ENCODE results near the gene HAND1. TPM values are rescaled to one million over a fixed set of nuclear protein-coding genes. Genes with fewer than 3 reads are reported as not detected.
A peak's percentile ranks its signal among the peaks of the same experiment; 100 is the strongest.

The HAND1 gene
- total RNA-seq, 2 experiments from 2014 or later, result not detected

GRCh38 chr5:154472871-154473580 is 5.0 kb downstream of the HAND1 start:
- CTCF ChIA-PET, result interaction anchor here (1.0 to 1.3 kb wide), 2 partner anchors 9 to 10 kb away, joined by 3 to 5 read pairs; no protein-coding TSS in a partner anchor
- Mint-ChIP-seq H3K4me3 (no peak overlapping the region), H3K27ac (no peak overlapping the region), H3K9me3 (no peaks in the 10 kb centered on the region), H3K36me3 (ENCODE audit: low read depth) (peaks cover 2% of the 10 kb centered on the region), H3K4me1 (peaks cover 30% of the 10 kb centered on the region), H3K27me3 (peaks cover 80% of the 10 kb centered on the region)
- POLR2A ChIA-PET, result no interaction called here
- no peak for DNase-seq

DNA sequence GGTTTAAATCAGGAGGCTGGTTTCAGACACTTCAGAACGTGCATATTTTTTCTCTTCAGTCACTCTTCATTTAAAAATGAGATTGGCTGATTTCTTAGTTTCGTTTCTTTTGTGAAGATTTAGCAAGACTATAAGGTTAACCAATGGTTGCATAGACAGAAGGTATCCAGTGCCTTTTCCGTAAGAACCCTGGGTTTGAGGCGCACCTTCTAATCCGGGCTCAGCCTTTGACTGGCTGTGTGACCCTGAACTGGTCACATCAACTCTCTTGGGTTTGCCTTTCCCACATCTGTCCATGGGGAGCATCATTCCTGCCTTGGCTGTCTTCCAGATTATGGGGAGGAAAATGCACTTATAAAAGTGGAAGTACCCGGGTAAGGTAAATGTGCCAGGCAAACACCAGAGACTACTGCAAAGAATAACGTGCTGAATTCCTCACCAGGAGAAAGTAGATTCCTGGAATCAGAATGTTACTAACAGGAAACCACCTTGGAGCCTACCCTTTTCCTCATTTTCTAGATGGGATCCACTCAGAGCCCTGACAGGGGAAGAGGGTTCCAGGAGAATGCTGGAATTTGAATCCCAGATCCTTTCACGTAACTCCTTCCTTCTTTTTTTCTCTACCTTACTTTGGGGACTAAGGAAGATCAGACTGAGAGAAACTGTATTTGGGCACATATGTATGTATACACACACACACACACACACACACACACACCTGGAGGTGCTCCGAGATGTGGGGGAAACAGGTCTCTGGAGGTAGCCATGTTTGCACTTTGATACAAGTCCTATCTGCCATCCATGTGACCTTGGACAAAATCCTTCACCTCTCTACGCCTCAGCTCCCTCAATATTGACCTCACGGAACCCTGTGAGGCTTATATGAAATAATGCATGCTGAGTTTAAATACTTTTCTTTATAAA is 6.8 kb downstream of the HAND1 start:
- peaks cover 24% of the 10 kb centered on the region for H3K4me1 Mint-ChIP-seq
- no peak for DNase-seq
- H3K9me3 Mint-ChIP-seq, result no peaks in the 10 kb centered on the region
- peaks cover 2% of the 10 kb centered on the region for H3K36me3 Mint-ChIP-seq (ENCODE audit: low read depth)
- peaks cover 68% of the 10 kb centered on the region for H3K27me3 Mint-ChIP-seq
- ChIA-PET POLR2A (interaction anchor here (0.9 kb wide), 1 partner anchor 24 kb away, joined by 3 read pairs; no protein-coding TSS in a partner anchor), CTCF (interaction anchor here (1.0 to 1.8 kb wide), 2 partner anchors 9 to 16 kb away, joined by 3 read pairs; no protein-coding TSS in a partner anchor)
- no peak overlapping the region for H3K27ac Mint-ChIP-seq
- no peak overlapping the region for H3K4me3 Mint-ChIP-seq

DNA sequence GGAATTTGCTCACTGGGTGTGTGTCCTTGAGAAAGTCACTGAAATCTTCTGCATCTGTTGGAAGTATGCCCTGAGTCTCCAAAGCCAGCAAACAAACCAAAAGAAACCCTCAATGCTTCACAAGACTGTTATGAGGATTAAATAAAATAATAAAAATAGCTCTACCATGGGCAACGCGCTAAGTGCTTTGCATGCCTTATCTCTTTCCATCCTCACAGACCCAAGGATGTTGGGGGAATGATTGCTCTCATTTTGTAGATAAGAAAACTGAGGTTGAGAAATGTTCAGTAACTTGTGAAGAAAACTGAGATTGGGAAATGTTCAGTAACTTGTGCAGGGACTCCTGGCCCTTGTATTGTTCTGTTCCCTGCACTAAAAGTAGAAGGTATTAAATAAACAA is 7.9 kb downstream of the HAND1 start:
- no peak for DNase-seq
- Mint-ChIP-seq H3K36me3 (ENCODE audit: low read depth) (peaks cover 2% of the 10 kb centered on the region), H3K27ac (no peak overlapping the region), H3K27me3 (peaks cover 58% of the 10 kb centered on the region), H3K4me1 (peaks cover 17% of the 10 kb centered on the region), H3K9me3 (no peaks in the 10 kb centered on the region), H3K4me3 (no peak overlapping the region)
- ChIA-PET CTCF (interaction anchor here (1.0 to 1.8 kb wide), 3 partner anchors 8 to 21 kb away, joined by 3 read pairs; no protein-coding TSS in a partner anchor), POLR2A (interaction anchor here (0.9 kb wide), 1 partner anchor 23 kb away, joined by 3 read pairs; no protein-coding TSS in a partner anchor)

DNA sequence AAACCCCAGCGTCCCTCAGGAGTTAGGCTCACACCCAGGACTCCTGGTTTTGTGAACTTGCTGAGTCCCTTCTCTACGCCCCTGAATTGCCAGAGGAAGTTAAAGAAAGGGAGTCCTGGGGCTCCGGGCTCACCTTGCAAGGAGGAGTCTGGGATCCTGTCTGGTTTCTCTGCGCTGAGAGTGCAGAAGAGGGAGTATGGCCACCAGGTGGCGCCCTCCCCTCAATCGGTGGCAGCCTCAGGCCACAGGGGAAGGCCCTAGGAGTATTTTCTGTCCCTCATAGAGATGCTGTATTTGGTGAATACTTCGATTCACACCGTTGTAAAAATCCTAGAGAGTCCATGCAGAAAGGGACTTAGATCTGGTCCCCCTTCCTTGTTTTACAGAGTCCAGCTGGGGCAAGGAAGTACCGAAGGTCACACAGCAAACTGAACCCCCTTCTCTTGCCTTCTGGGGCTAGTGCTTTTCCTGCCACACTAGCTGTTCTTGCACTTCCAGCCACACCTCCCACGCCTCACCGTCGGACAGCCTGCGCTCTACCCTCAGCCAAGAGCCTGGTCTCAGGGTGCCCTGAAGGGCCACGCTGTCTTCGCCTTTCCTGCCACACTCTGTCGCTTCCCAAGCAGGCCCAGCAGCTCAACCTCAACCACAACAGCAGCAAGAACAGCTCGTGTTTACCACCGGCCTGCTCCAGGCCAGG is 10.2 kb downstream of the HAND1 start:
- ChIA-PET CTCF (interaction anchor here (0.7 to 3.4 kb wide), 16 partner anchors 8 to 493 kb away, joined by 3 to 16 read pairs (median 3); no protein-coding TSS in a partner anchor), POLR2A (interaction anchor here (0.6 kb wide), 1 partner anchor 22 kb away, joined by 3 read pairs; the partner anchor contains the start of gene SAP30L)
- no peaks in the 10 kb centered on the region for H3K36me3 Mint-ChIP-seq (ENCODE audit: low read depth)
- peak; percentile 77 for DNase-seq
- no peaks in the 10 kb centered on the region for H3K4me1 Mint-ChIP-seq
- no peak overlapping the region for H3K4me3 Mint-ChIP-seq
- peaks cover 35% of the 10 kb centered on the region for H3K27me3 Mint-ChIP-seq
- H3K9me3 Mint-ChIP-seq, result no peaks in the 10 kb centered on the region
- H3K27ac Mint-ChIP-seq, result no peak overlapping the region

DNA sequence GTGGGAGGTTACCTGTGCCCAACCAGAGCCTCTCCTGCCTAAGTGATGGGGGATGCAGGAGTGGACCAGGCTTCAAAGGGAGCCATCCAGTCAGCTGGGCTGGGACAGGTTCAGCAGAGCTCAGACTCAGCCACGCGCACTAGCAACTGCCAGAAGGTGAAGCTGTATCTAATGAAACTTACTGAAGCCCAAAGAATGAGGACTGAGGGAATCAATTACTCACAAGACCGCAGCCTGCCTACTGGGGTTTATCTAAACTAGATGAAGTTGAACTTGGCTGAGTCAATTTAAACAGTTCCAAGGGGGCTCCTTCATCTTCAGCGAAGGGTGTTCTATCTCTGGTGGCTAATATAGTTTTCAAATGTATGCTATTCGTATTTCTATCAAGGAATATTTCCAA is 11.4 kb downstream of the HAND1 start:
- Mint-ChIP-seq H3K27ac (no peak overlapping the region), H3K9me3 (no peaks in the 10 kb centered on the region), H3K27me3 (peaks cover 25% of the 10 kb centered on the region), H3K36me3 (ENCODE audit: low read depth) (no peaks in the 10 kb centered on the region), H3K4me3 (no peak overlapping the region), H3K4me1 (no peaks in the 10 kb centered on the region)
- ChIA-PET CTCF (interaction anchor here (1.1 to 3.4 kb wide), 9 partner anchors 8 to 394 kb away, joined by 3 to 16 read pairs (median 4); no protein-coding TSS in a partner anchor), POLR2A (no interaction called here)
- no peak for DNase-seq

DNA sequence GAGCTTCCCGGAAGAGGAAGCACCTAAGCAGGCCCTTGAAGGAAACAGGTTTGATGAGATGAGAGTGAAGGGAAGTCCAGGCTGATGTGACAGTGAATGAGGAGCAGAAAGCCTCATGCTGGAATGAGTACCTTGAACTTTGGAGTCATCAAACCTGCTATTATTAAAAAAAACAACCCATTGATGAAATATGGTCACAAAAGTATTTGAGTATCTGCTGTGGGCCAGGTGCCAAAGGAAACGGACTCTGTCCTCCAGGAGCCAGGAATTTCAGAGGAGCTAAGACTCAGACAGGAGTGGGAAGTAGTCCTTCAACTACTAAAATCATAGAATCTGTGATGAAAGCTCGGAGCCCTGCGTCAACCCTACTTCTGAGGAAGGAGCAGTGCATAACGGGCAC is 11.9 kb downstream of the HAND1 start:
- no peak for DNase-seq
- no peaks in the 10 kb centered on the region for H3K36me3 Mint-ChIP-seq (ENCODE audit: low read depth)
- H3K4me1 Mint-ChIP-seq, result no peaks in the 10 kb centered on the region
- ChIA-PET CTCF (interaction anchor here (1.1 to 3.4 kb wide), 7 partner anchors 7 to 394 kb away, joined by 3 to 16 read pairs (median 4); no protein-coding TSS in a partner anchor), POLR2A (interaction anchor here (0.8 to 1.1 kb wide), 2 partner anchors 19 to 20 kb away, joined by 3 read pairs; no protein-coding TSS in a partner anchor)
- no peak overlapping the region for H3K4me3 Mint-ChIP-seq
- no peaks in the 10 kb centered on the region for H3K9me3 Mint-ChIP-seq
- H3K27ac Mint-ChIP-seq, result no peak overlapping the region
- H3K27me3 Mint-ChIP-seq, result peaks cover 20% of the 10 kb centered on the region

DNA sequence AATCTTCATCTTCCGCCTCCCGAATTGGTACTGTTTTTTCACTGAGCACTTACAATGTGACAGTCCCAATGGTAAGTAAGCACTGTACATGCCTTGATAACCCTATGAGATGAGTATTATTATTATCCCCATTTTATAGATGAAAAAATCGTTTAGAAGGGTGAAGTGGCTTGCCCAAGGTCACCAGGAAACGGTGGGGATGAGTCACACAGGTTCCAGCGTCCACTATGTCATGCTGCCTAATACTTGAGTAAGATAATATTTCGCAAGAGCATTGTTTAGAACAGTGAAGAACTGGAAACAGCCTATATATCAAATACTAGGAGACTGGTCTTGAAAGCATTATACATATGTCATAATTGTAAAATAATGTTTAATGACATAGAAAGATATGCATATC is 12.9 kb downstream of the HAND1 start:
- POLR2A ChIA-PET, result interaction anchor here (0.8 to 1.1 kb wide), 2 partner anchors 19 to 20 kb away, joined by 3 read pairs; no protein-coding TSS in a partner anchor

DNA sequence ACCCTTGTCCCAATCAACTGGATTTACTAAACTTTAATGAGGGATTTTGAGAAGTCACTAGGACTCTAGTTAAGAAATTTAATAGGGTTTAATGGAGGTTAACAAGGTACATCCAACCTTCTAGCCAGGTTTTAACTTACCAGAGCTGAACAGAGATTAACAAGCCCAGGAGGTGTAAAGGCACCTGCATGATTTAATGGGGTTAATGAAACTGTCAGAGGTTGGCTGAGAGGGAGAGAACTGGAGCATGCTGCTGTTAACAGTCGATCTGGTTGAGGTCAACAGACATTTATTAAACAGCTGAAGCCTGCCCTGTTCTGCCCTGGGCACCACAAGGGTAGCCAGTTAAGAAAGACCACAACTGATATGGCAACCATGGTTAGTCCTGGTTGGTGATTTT is 13.6 kb downstream of the HAND1 start:
- Mint-ChIP-seq H3K27ac (no peak overlapping the region), H3K4me3 (no peak overlapping the region), H3K27me3 (peaks cover 6% of the 10 kb centered on the region), H3K36me3 (ENCODE audit: low read depth) (peaks cover 8% of the 10 kb centered on the region), H3K4me1 (no peaks in the 10 kb centered on the region), H3K9me3 (no peaks in the 10 kb centered on the region)
- ChIA-PET CTCF (no interaction called here), POLR2A (no interaction called here)
- DNase-seq, result no peak

More for the DNA sequence above, 12.9 kb downstream of the HAND1 start:
- H3K27ac Mint-ChIP-seq, result no peak overlapping the region
- DNase-seq, result no peak
- no peaks in the 10 kb centered on the region for H3K9me3 Mint-ChIP-seq
- CTCF ChIA-PET, result no interaction called here
- H3K27me3 Mint-ChIP-seq, result peaks cover 10% of the 10 kb centered on the region
- H3K36me3 Mint-ChIP-seq (ENCODE audit: low read depth), result peaks cover 5% of the 10 kb centered on the region
- H3K4me3 Mint-ChIP-seq, result no peak overlapping the region
- no peaks in the 10 kb centered on the region for H3K4me1 Mint-ChIP-seq

- Mint-ChIP-seq H3K27me3 (no peaks in the 10 kb centered on the region), H3K4me1 (no peaks in the 10 kb centered on the region), H3K36me3 (ENCODE audit: low read depth) (peaks cover 27% of the 10 kb centered on the region), H3K4me3 (no peak overlapping the region), H3K27ac (no peak overlapping the region), H3K9me3 (no peaks in the 10 kb centered on the region)
- POLR2A ChIA-PET, result no interaction called here
- CTCF ChIA-PET, result interaction anchor here (0.7 to 2.4 kb wide), 5 partner anchors 9 to 486 kb away, joined by 3 to 6 read pairs (median 3); no protein-coding TSS in a partner anchor
- no peak for DNase-seq
Observed at GRCh38 chr5:154461531-154461930, 16.5 kb downstream of the HAND1 start.

DNA sequence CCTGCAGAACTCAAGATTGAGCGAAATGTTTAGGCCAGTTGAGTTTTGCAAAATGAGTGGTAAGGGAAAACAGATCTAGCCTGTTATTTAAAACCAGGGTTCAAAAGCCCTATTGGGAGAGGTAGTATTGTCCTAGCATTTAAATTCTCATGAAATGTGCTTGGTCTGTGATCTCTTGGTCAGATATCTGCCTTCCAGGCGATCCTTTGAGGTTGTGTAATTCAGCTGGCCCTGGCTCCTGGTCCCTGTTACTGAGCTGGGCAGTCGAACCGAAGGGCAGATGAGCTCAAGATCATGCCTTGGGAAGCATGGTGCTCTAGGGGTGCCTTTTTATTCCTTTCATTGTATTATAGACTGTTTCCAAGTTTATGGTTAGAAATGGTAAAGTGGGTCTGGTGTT is 17.9 kb downstream of the HAND1 start:
- DNase-seq, result no peak
- no peaks in the 10 kb centered on the region for H3K9me3 Mint-ChIP-seq
- ChIA-PET POLR2A (no interaction called here), CTCF (interaction anchor here (0.5 to 1.6 kb wide), 3 partner anchors 8 to 174 kb away, joined by 3 to 4 read pairs (median 3); no protein-coding TSS in a partner anchor)
- H3K27ac Mint-ChIP-seq, result no peak overlapping the region
- H3K27me3 Mint-ChIP-seq, result no peaks in the 10 kb centered on the region
- no peaks in the 10 kb centered on the region for H3K4me1 Mint-ChIP-seq
- H3K4me3 Mint-ChIP-seq, result no peak overlapping the region
- peaks cover 35% of the 10 kb centered on the region for H3K36me3 Mint-ChIP-seq (ENCODE audit: low read depth)

DNA sequence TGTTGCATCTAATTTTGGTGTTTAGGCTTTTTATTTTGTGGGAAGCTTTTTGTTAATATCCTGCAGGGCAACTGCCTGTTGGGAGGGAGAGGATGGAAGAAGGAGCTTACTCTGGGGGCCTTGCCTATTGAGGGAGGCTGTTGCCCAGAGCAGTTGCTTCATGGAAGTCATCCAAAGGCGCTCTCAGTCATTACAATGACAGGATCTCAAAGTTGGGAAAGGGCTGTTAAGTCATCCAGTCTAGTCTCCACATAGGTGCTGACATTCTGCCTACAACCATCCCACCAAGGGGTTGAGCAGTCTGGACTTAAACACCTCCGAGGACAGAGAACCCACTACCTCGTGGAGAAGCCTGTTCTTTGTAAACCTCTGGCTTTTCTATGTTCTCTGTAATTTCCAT is 19.0 kb downstream of the HAND1 start:
- DNase-seq, result no peak
- Mint-ChIP-seq H3K27ac (no peak overlapping the region), H3K4me3 (no peak overlapping the region), H3K9me3 (no peaks in the 10 kb centered on the region), H3K36me3 (ENCODE audit: low read depth) (peaks cover 41% of the 10 kb centered on the region), H3K4me1 (no peaks in the 10 kb centered on the region), H3K27me3 (no peaks in the 10 kb centered on the region)
- CTCF ChIA-PET, result interaction anchor here (0.9 kb wide), 1 partner anchor 8 kb away, joined by 3 read pairs; no protein-coding TSS in a partner anchor
- POLR2A ChIA-PET, result interaction anchor here (1.6 kb wide), 1 partner anchor 11 kb away, joined by 5 read pairs; no protein-coding TSS in a partner anchor

- no peaks in the 10 kb centered on the region for H3K9me3 Mint-ChIP-seq
- peaks cover 60% of the 10 kb centered on the region for H3K36me3 Mint-ChIP-seq (ENCODE audit: low read depth)
- CTCF ChIA-PET, result no interaction called here
- H3K4me3 Mint-ChIP-seq, result no peak overlapping the region
- DNase-seq, result no peak
- H3K4me1 Mint-ChIP-seq, result no peaks in the 10 kb centered on the region
- no peak overlapping the region for H3K27ac Mint-ChIP-seq
- H3K27me3 Mint-ChIP-seq, result no peaks in the 10 kb centered on the region
- POLR2A ChIA-PET, result no interaction called here
Observed at GRCh38 chr5:154456540-154456939, 21.5 kb downstream of the HAND1 start.
